HG03060 (cell line): Measurements from ENCODE around the gene IRAK1.

Source experiments
- ATAC-seq: cut with Tn5 transposase; IDR thresholded peaks from one replicate; pipeline ENCODE4 v1.9.1; 2021; ENCODE audit warnings: low read depth, moderate number of reproducible peaks; ENCODE audit not compliant: unreplicated experiment

The IRAK1 gene

DNA sequence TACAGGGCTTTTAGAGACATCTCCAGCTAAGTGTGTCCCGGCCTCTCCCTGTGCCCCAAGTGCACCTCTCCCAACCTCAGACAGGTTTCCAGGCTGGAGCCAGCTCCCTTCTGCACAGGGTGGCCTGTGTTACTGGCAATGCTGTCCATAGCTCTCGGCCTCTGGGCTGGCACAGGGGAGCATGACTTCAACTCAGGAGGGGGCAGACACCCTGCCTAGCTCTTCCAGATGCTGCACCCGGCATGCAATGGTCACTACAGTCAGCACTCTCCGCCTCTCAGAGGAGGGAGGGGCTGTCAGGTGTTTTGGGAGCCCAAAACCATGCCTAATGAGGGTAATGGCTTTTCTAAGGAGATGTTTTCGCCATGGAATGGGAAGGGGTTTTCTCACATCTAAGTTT, 2.4 kb upstream of the IRAK1 start:
- no peak for ATAC-seq

GRCh38 chrX:154021131-154021611, 1.5 kb upstream of the IRAK1 start:
- ATAC-seq: no peak

GRCh38 chrX:154020536-154021115, 924 bp upstream of the IRAK1 start:
- ATAC-seq: no peak

DNA sequence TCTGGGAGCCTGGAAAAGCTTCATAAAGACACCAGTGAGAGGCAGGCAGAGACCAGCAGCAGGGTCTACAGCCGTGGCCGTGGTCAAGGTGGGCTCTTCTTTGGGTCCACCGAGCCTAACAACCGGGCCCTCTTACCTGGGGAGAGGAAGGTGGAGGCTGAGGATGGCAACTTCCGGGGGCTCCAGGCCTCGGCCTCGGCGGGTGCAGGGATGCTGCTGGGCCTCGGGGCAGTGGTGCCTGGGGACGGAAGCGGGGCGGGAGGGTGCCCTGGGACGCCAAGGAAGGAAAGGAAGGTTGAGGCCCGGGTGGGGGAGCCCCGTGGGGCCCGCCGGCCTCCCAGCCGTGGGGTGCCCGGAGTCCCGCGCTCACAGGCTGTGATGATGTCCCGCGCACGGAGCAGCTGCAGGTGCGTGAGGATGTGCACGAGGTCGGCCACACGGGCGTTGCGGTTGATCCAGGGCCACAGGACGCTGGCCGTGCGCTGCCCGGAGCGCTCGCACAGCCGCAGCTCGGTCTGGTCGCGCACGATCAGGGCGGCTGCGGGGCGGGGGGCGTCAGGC, 561 bp downstream of the IRAK1 start:
- no peak for ATAC-seq

GRCh38 chrX:154018518-154019060, 1.1 kb downstream of the IRAK1 start:
- ATAC-seq: no peak

DNA sequence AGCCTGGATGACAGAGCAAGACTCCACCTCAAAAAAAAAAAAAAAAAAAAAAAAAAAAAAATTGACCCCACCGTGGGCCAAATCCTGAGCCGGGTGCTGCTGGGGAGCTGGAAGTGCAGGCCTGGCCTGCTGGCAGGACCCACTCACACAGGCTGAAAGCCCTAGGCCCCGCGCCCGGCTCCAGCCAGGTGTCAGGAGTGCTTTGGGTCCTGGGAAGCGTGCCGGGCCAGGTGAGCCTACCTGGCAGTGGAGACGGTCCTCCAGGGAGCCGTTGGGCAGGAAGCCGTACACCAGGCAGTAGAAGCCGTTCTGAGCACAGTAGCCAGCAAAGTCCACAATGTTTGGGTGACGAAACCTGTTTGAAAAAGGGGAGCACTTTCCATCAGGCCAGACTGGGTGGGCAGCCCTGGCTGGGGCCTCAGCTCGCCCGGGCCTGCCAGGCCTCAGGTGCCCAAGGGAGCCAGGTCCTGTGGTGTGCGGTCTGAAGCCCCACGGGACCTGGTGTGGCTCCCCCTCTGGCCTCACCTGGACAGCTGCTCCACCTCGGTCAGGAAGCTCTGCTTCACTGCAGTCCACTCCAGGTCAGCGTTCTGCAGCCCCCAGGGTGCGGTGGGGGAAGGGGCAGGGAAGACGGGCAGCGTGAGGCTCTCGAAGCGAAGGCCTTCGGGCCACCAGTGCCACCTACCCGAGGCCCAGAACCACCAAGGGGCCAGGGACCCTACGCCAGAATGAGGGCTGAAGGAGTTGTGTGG, 1.8 kb downstream of the IRAK1 start:
- ATAC-seq: no peak

DNA sequence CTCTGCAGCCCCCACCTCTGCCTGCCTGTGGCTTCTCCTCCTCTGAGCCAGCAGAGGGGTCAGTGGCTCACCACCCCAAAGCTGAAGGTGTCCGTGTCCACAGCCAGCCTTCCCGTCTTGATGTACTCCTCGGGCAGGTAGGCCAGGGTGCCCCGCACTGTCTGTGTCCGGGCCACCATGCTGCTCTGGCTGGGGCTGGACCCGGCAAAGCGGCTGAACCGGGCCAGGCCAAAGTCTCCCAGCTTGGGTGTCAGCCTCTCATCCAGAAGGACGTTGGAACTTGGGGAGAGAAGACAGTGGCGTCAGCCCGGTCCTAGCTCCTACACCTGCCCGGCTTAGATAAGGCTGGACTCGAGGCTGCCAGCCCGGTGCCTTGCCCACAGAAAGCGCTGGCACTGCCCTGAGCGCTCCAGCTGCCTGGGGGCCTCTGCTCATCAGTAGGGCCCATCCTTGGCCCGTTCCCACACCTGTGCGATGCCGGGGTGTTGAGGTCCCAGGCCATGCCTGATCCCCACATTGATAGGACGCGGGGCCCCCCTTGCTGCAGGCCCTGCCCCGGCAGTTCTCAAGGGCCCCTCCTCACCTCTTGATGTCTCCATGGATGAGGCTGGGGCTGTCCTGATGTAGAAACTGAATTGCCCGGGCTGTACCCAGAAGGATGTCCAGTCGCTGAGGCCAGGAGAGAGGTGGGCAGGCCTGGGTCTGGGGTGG, 3.2 kb downstream of the IRAK1 start:
- no peak for ATAC-seq

- no peak for ATAC-seq
Observed at GRCh38 chrX:154015581-154016264, 4.0 kb downstream of the IRAK1 start.

DNA sequence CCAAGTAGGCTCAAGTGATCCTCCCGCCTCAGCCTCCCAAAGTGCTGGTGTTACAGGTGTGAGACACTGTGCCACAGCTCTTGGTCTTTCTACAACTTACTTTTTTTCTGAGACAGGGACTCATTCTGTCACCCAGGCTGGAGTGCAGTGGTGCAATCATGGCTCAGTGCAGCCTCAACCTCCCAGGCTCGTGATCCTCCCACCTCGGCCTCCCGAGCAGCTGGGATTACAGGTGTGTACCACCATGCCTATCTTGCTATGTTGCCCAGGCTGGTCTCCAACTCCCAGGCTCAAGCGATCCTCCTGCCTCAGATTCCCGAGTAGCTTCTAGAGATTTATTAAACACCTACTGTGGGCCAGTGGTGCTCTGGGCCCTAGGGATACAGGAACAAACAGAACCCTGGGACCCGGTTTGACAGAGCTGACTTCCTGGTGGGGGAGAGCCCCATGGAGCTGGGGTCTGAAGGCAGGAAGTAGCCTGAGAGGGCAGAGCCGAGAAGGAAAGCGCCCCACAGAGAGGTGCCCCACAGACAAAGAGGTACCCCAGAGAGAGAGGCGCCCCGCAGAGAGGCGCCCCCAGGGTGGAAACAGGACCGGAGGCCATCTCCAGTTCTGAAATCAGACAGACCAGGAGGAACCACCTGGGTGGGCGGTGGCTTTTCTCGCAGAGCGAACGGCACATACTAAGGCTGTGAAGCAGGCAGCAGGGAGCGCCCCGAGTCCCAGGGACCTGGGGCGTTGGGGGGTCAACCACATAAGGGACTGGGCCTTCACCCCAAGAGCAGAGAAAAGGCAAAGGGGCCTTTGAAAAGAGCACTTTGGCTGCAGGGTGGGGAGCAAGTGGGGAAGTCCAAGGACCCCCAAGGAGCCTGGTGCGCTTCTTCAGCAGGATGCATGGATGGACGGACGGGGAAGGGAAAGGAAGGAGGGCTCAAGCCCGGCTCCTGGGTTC, 5.0 kb downstream of the IRAK1 start:
- no peak for ATAC-seq

DNA sequence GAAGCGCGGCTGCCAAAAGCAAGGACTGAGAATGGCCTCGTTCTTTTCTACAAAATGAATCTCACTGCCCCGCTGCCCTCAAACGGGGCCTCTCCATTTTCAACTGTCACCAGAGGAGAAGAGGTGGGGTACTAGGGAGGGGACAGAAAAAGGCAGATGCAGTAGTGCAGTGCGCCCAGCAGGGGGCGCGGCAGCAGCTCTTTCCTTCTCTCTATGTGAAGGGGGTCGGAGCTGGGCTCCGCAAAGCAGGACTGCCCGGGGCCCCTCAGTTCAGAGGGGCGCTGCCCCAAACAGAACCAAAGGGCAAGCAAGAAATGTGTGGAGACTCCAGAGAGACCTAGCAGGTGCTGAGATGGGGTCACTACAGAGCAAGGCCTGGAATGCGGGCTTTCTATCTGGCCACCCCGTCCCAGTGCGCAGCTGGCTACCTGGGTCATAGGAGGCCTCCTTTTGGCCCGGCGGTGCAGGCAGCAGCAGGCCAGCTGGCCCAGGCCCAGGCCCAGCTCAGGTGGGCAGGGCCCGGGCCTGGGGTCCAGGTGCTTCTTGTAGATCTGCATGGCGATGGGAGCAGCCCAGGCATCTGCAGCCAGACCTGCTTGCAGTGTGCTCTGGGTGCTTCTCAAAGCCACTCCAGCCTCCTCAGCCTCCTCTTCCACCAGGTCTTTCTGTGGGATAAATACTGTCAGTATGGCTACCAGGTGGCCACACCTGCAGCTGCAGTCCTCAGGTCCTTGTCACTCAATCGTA, 5.9 kb downstream of the IRAK1 start:
- ATAC-seq: no peak

DNA sequence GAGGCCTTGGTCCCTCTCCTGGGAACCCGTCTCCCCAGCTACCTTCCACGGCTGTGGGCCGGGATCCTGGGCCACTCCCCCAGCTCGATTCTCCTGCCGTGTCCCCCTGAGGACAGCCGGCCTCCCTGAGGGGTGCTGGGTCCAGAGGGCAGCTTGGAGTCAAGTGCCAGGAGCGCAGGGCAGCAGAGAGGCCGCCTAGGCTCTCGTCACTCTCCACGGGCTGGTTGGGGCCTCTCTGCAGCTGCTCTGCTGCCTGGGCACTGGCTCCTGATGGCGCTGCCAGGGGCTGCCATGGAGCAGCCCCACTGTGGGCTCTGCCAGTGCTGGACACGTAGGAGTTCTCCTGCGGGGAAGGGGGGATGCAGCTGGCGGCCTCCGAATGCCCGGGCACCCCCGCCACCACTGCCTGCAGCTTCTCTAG, 6.7 kb downstream of the IRAK1 start:
- no peak for ATAC-seq

DNA sequence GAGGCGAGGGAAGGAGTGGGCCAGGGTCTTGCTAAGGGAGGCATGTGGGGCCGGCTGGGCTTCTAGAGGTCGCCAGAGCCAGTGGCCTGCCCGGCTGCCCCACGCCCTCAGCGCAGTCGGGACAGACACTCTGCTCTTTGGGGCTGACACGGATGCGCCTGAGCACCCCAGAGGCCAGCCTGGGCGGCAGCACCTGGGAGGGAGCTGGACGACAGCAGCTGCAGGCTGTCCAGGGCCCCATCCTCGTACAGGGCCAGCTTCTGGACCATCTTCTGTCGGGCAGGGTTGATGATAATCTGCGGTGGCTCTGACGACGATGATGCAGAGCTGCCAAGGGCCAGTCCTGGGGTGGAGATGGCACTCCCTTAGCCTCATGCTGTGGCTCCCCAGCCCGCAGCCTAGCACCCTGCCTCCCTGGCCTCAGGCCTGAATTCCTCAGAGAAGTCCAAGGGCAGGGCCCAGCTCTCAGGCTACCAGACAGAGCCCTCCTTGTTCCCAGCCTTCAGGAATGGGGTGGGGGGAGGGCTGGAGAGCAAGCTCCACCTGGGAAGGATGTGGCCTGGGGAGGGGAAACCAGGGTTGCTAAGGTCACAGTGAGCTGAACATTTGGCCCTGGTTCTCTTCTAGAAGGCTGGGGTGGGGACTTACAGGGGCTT, 7.2 kb downstream of the IRAK1 start:
- ATAC-seq: no peak

- no peak for ATAC-seq
Observed at GRCh38 chrX:154011376-154012335, 8.0 kb downstream of the IRAK1 start.

GRCh38 chrX:154010330-154011087, 9.2 kb downstream of the IRAK1 start:
- no peak for ATAC-seq

- no peak for ATAC-seq
Observed at GRCh38 chrX:154008521-154008920, 11.2 kb downstream of the IRAK1 start.

GRCh38 chrX:154006947-154007346, 12.8 kb downstream of the IRAK1 start:
- no peak for ATAC-seq
